AG04450 (cell line): ENCODE data around the gene CHAF1A. TPM values are rescaled to one million over a fixed set of nuclear protein-coding genes. Genes with fewer than 3 reads are reported as not detected.

Experiments
- CTCF ChIA-PET: fragments of 300-600, 350-600 bp; formaldehyde crosslinking; extraction: SDS; loops from one replicate; lab custom pipeline; 2022; ENCODE audit warnings: antibody characterized with exemption, inconsistent platforms; lab: Charles Lee
- POLR2A ChIA-PET: fragments of 350-600 bp; formaldehyde crosslinking; extraction: SDS; loops from one replicate; lab custom pipeline; 2021; ENCODE audit warnings: antibody characterized with exemption, inconsistent platforms; lab: Yijun Ruan, JAX
- DNase-seq: peaks from one replicate; pipeline ENCODE4 v3.0.0-alpha.2; 2011; ENCODE audit warnings: low read depth, low spot score
- H3K27ac ChIP-seq: one replicate; pipeline ENCODE4 v1.5.1; 2012; ENCODE audit warnings: low read depth, low read length, control low read depth
- H3K27me3 ChIP-seq: one replicate; pipeline ENCODE4 v1.6.0; 2012; ENCODE audit warnings: low read length; ENCODE audit not compliant: control insufficient read depth, insufficient read depth
- H3K4me3 ChIP-seq: 2 replicates; pipeline ENCODE4 v1.5.1; 2011; ENCODE audit warnings: mild to moderate bottlenecking, low read depth, low read length, control low read depth
- H3K9me3 ChIP-seq: 2 replicates; pipeline ENCODE4 v1.5.1; 2012; ENCODE audit warnings: low read length; ENCODE audit not compliant: control insufficient read depth, insufficient read depth
- CTCF ChIP-seq: IDR thresholded peaks from 2 replicates; pipeline ENCODE4 v1.5.1; 2011; ENCODE audit warnings: low read depth, low read length, control low read depth, inconsistent platforms
- polyA plus RNA-seq: library from polyadenylated mRNA; depleted of rRNA; stranded (reverse); fragments of >200 nt; gene quantifications from 2 replicates; pipeline ENCODE4 v1.2.3, GENCODE V29; 2011

Gene CHAF1A
- polyA plus RNA-seq, 1 experiment, result 5.0 TPM

DNA sequence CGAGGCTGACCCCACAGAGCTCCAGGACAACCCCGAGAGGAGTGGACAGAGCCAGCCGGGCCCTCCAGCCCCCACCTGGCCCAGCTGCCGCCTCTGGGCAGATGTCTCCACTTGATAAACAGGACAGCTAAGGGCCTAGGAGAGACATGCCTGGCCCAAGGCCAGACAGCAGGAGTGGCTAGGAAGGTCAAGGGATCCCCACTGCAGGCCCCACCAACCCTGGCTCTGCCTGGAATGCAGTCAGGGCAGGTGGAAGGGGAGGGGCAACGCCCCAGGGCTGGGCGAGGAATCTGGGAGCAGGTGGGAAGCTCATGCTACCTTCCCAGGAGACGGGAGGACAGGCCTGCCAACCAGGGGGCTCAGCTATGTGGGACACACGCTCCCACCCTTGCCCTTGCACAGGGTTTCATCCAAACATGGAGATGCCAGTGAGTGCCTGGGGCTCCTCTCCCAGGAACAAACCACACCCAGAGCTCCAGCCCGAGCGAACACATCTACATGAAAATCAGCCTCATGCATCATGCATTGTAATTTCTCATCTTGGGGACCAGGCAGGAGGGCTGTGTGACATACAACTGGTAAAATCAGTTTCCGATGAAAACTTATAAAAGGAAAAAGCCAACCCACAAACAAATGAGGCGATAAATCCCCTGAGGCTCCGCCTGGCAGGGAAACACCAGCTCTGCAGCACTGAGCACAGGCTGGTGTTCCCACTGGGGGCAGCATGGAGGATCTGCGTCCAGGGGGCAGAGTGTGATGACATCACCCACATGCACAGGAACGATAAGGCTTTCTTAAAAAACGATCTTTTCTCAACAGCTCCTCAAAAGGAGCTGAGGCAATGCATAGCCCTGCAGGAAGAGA, 27.0 kb upstream of the CHAF1A start:
- Histone ChIP-seq H3K27ac (peak overlapping the region; percentile 90), H3K9me3 (no peaks in the 10 kb centered on the region), H3K4me3 (no peak overlapping the region), H3K27me3 (no peaks in the 10 kb centered on the region)
- ChIA-PET CTCF (interaction anchor here (0.6 to 2.3 kb wide), 11 partner anchors 10 to 165 kb away, joined by 3 to 15 read pairs (median 4); partner anchors contain the start of genes CHAF1A, HDGFL2, MPND and SH3GL1), POLR2A (interaction anchor here (0.7 to 1.9 kb wide), 5 partner anchors 9 to 96 kb away, joined by 3 to 9 read pairs (median 4); partner anchors contain the start of genes CHAF1A and HDGFL2)
- TF ChIP-seq CTCF, result peak; percentile 62
- no peak for DNase-seq

- H3K27me3 ChIP-seq, result no peaks in the 10 kb centered on the region
- ChIA-PET POLR2A (interaction anchor here (0.7 to 1.9 kb wide), 3 partner anchors 8 to 26 kb away, joined by 4 to 9 read pairs (median 6); partner anchors contain the start of gene CHAF1A), CTCF (interaction anchor here (0.6 to 2.3 kb wide), 10 partner anchors 10 to 165 kb away, joined by 3 to 15 read pairs (median 5); partner anchors contain the start of genes CHAF1A, HDGFL2, MPND and SH3GL1)
- no peak overlapping the region for H3K4me3 ChIP-seq
- peak overlapping the region; percentile 90 for H3K27ac ChIP-seq
- no peaks in the 10 kb centered on the region for H3K9me3 ChIP-seq
- no peak for TF ChIP-seq CTCF
- DNase-seq, result no peak
These were observed 26.3 kb upstream of the CHAF1A start for GRCh38 chr19:4376028-4376670.

GRCh38 chr19:4376671-4376990, 25.8 kb upstream of the CHAF1A start:
- ChIA-PET POLR2A (interaction anchor here (1.9 kb wide), 1 partner anchor 25 kb away, joined by 9 read pairs; the partner anchor contains the start of gene CHAF1A), CTCF (interaction anchor here (0.6 to 2.2 kb wide), 5 partner anchors 9 to 26 kb away, joined by 3 to 15 read pairs (median 6); partner anchors contain the start of genes CHAF1A and SH3GL1)
- no peaks in the 10 kb centered on the region for H3K27me3 ChIP-seq
- no peak for DNase-seq
- H3K27ac ChIP-seq, result peak overlapping the region; percentile 39
- H3K9me3 ChIP-seq, result no peaks in the 10 kb centered on the region
- no peak overlapping the region for H3K4me3 ChIP-seq
- no peak for TF ChIP-seq CTCF

DNA sequence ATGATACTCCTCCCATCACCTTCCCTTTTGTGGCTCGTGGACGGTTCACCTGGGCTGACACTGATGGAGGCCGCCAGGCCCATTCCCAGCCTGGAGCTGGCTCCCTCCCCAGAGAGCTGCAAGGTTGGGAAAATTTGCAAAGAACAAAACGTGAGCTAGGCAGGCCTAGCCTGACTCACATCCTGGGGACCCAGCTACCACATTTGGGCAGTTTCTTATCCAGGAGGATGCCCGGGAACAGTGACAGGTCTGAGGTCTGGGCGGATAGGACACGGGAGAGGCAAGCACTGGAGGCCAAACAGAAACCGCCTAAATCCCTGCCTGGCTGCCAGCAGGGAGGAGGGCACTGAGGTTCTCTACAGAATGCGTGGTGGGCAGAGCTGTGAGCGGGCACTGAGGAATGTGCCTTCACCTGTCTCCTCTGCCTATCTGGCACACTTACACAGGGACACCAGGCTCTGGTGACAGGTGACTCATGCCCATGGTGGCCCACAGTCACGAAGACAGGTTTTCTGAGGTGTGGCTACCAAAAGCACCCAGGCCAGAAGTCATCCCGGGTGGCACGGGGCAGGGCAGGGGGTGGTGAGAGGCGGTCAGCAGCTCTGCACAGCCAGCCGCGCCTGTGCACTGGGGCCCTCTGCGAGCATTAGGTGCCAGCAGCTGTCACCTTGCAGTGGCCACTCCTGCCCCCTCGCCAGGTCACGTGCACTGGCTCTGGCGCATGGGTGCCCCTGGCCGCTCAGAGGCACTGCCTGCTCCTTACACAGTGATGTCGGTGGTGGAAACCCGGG, 25.3 kb upstream of the CHAF1A start:
- ChIA-PET POLR2A (interaction anchor here (1.9 kb wide), 1 partner anchor 25 kb away, joined by 9 read pairs; the partner anchor contains the start of gene CHAF1A), CTCF (interaction anchor here (0.6 to 2.0 kb wide), 3 partner anchors 9 to 25 kb away, joined by 3 to 15 read pairs (median 4); no protein-coding TSS in a partner anchor)
- Histone ChIP-seq H3K27me3 (no peaks in the 10 kb centered on the region), H3K27ac (peak overlapping the region; percentile 39), H3K9me3 (no peaks in the 10 kb centered on the region), H3K4me3 (no peak overlapping the region)
- no peak for DNase-seq
- TF ChIP-seq CTCF, result no peak
